Stomach (tissue), 9 donors: ENCODE data around the gene LGMN. TPM values are rescaled to one million over a fixed set of nuclear protein-coding genes. Genes with fewer than 3 reads are reported as not detected.

Experiments used
- DNase-seq, 2 donors: peaks; one replicate each; pipeline versions ENCODE4 v3.0.0 to v3.0.0-alpha.2; 2013 to 2019
- H3K27ac ChIP-seq, 5 donors: fragments of 200-600 bp in 4 of 5; sonication (generic) in 4 of 5; one replicate each; pipeline ENCODE4 v1.5.1; 2013 to 2019; ENCODE audit warnings: mild to moderate bottlenecking in 1 of 5, moderate library complexity in 1 of 5
- H3K27me3 ChIP-seq, 3 donors: fragments of 200-600 bp; sonication (generic); one replicate each; pipeline ENCODE4 v1.5.1; 2017 to 2019; ENCODE audit warnings: mixed run types in 1 of 3
- H3K36me3 ChIP-seq, 4 donors: fragments of 200-600 bp; sonication (generic); 1 replicate in 3 of 4; 2 replicates in 1 of 4; pipeline ENCODE4 v1.5.1; 2016 to 2019
- H3K4me1 ChIP-seq, 4 donors: fragments of 200-600 bp; sonication (generic); one replicate each; pipeline ENCODE4 v1.5.1; 2016 to 2019
- H3K4me3 ChIP-seq, 4 donors: fragments of 200-600 bp; sonication (generic) in 3 of 4; one replicate each; pipeline ENCODE4 v1.5.1; 2016 to 2019; ENCODE audit warnings: mild to moderate bottlenecking in 1 of 4
- H3K9me3 ChIP-seq, 4 donors: fragments of 200-600 bp; sonication (generic); one replicate each; pipeline ENCODE4 v1.5.1; 2016 to 2019
- CTCF ChIP-seq, 7 experiments: fragments of 450-650 bp in 4 of 7; fragments of 200-600 bp in 3 of 7; sonication (generic) in 3 of 7; IDR thresholded peaks; one replicate each; pipeline ENCODE4 v1.5.1; 2016 to 2019; ENCODE audit warnings: antibody characterized with exemption in 7 of 7, control low read depth in 2 of 7, mild to moderate bottlenecking in 1 of 7
- EP300 ChIP-seq: sonication (generic); formaldehyde crosslinking; IDR thresholded peaks from one replicate; pipeline ENCODE4 v1.6.1; 2017; ENCODE audit warnings: antibody characterized with exemption
- POLR2A ChIP-seq, 4 donors: fragments of 450-650 bp; IDR thresholded peaks; one replicate each; pipeline ENCODE4 v1.6.1; 2016; ENCODE audit warnings: antibody characterized with exemption in 4 of 4, control low read depth in 2 of 4, mild to moderate bottlenecking in 1 of 4, moderate library complexity in 1 of 4
- POLR2AphosphoS5 ChIP-seq, 3 donors: sonication (generic); formaldehyde crosslinking; IDR thresholded peaks; one replicate each; pipeline ENCODE4 v1.6.1; 2016; ENCODE audit warnings: antibody characterized with exemption in 3 of 3
- WGBS, 5 donors: extraction: QIAGEN DNeasy Blood & Tissue Kit in 3 of 5; methylation state at CpG; one replicate each; pipeline versions ENCODE4 v1.1.5 to v1.1.7; 2013 to 2018; 5-methylcytosine and 5-hydroxymethylcytosine counted together
- intact Hi-C: fragments of 100-400 bp; cut with DNase I; formaldehyde crosslinking; loops from one replicate; pipeline ENCODE4 v1.15.1; 2023; ENCODE audit warnings: low total_unique reads
- polyA plus RNA-seq, 3 donors: library from polyadenylated mRNA; stranded (reverse); fragments of 200-250 nt; gene quantifications; one replicate each; pipeline ENCODE4 v1.2.3, GENCODE V29; 2013
- total RNA-seq, 5 donors: library from RNA; depleted of rRNA; stranded (reverse); fragments of >200 nt; gene quantifications; one replicate each; pipeline versions ENCODE4 v1.1.0 to v1.2.3, GENCODE V29; 2014 to 2016
- donor health status: healthy with polysubstance abuse.
- donor health status: Bipolar disorder and iron deficiency.
- donor health status: healthy.

LGMN gene
- total and polyA plus RNA-seq, 8 donors, result 8.2 to 142 (median 50.0) TPM

- no peak for TF ChIP-seq EP300
- TF ChIP-seq POLR2AphosphoS5 (IDR thresholded peaks at IDR 0.05), result no peak
- no peak for TF ChIP-seq POLR2A (IDR thresholded peaks at IDR 0.05)
- TF ChIP-seq CTCF (IDR thresholded peaks at IDR 0.05), result no peak
- H3K4me1 ChIP-seq, result peaks cover 0 to 25% (median 0%) of the 10 kb centered on the region in 4 donors
- H3K9me3 ChIP-seq, result no peaks in the 10 kb centered on the region
- H3K27me3 ChIP-seq, result no peaks in the 10 kb centered on the region
- intact Hi-C loops, result no loop called here
- WGBS, 5 donors, result 84 to 94% (median 85%) methylated on average over 7 of the region's 7 CpGs
- no peak overlapping the region for H3K4me3 ChIP-seq
- no peak overlapping the region for H3K27ac ChIP-seq
- peaks cover 0 to 69% (median 42%) of the 10 kb centered on the region in 4 donors for H3K36me3 ChIP-seq
- no peak for DNase-seq
Measured at GRCh38 chr14:92663049-92663448, 85.4 kb downstream of the LGMN start.

- DNase-seq, result no peak
- no peaks in the 10 kb centered on the region for H3K9me3 ChIP-seq
- peak overlapping the region in 4 of 5 donors; percentile 68 to 85 (median 83) for H3K27ac ChIP-seq
- peaks cover 0 to 40% (median 0%) of the 10 kb centered on the region in 4 donors for H3K4me1 ChIP-seq
- WGBS, 5 donors, result 78 to 89% (median 80%) methylated on average over 3 of the region's 3 CpGs
- H3K4me3 ChIP-seq, result no peak overlapping the region
- peaks cover 0 to 54% (median 36%) of the 10 kb centered on the region in 4 donors for H3K36me3 ChIP-seq
- intact Hi-C loops, result no loop called here
- H3K27me3 ChIP-seq, result no peaks in the 10 kb centered on the region
- no peak for TF ChIP-seq POLR2AphosphoS5 (IDR thresholded peaks at IDR 0.05)
- TF ChIP-seq EP300, result no peak
- TF ChIP-seq CTCF (IDR thresholded peaks at IDR 0.05), result no peak
- no peak for TF ChIP-seq POLR2A (IDR thresholded peaks at IDR 0.05)
Measured at GRCh38 chr14:92660571-92660970, 87.9 kb downstream of the LGMN start.

GRCh38 chr14:92659765-92660561, 88.5 kb downstream of the LGMN start:
- Histone ChIP-seq H3K27me3 (no peaks in the 10 kb centered on the region), H3K36me3 (peaks cover 0 to 54% (median 36%) of the 10 kb centered on the region in 4 donors), H3K9me3 (no peaks in the 10 kb centered on the region), H3K4me3 (no peak overlapping the region), H3K27ac (peak overlapping the region in 4 of 5 donors; percentile 82 to 90 (median 84)), H3K4me1 (peaks cover 0 to 44% (median 0%) of the 10 kb centered on the region in 4 donors)
- no peak for TF ChIP-seq CTCF (IDR thresholded peaks at IDR 0.05)
- peak in 2 of 3 donors; percentile 33 to 34 for TF ChIP-seq POLR2AphosphoS5 (IDR thresholded peaks at IDR 0.05)
- no peak for TF ChIP-seq POLR2A (IDR thresholded peaks at IDR 0.05)
- no peak for TF ChIP-seq EP300
- no peak for DNase-seq
- WGBS, 5 donors, result 62 to 76% (median 68%) methylated on average over 9 to 11 of the region's 11 CpGs
- intact Hi-C loops, result no loop called here

- intact Hi-C loops, result no loop called here
- Histone ChIP-seq H3K36me3 (peaks cover 0 to 52% (median 36%) of the 10 kb centered on the region in 4 donors), H3K27ac (peak overlapping the region in 4 of 5 donors; percentile 82 to 90 (median 84)), H3K9me3 (no peaks in the 10 kb centered on the region), H3K4me1 (peaks cover 0 to 44% (median 0%) of the 10 kb centered on the region in 4 donors), H3K27me3 (no peaks in the 10 kb centered on the region), H3K4me3 (no peak overlapping the region)
- DNase-seq, result no peak
- no peak for TF ChIP-seq POLR2AphosphoS5 (IDR thresholded peaks at IDR 0.05)
Measured at GRCh38 chr14:92658684-92659083, 89.7 kb downstream of the LGMN start.

- Histone ChIP-seq H3K9me3 (no peaks in the 10 kb centered on the region), H3K4me3 (no peak overlapping the region), H3K4me1 (peaks cover 0 to 44% (median 0%) of the 10 kb centered on the region in 4 donors), H3K27me3 (no peaks in the 10 kb centered on the region), H3K27ac (peak overlapping the region in 4 of 5 donors; percentile 82 to 90 (median 84)), H3K36me3 (peaks cover under 1 to 52% (median 35%) of the 10 kb centered on the region in 4 donors)
- DNase-seq, result no peak
- intact Hi-C loops, result no loop called here
- TF ChIP-seq POLR2AphosphoS5 (IDR thresholded peaks at IDR 0.05), result no peak
- TF ChIP-seq CTCF (IDR thresholded peaks at IDR 0.05), result no peak
- no peak for TF ChIP-seq POLR2A (IDR thresholded peaks at IDR 0.05)
- TF ChIP-seq EP300, result no peak
- 78 to 87% (median 86%) methylated on average over 12 to 13 of the region's 13 CpGs for WGBS, 5 donors
Measured at GRCh38 chr14:92658160-92658559, 90.3 kb downstream of the LGMN start.
